Measurements from ENCODE around the gene SRP68. TPM values are rescaled to one million over a fixed set of nuclear protein-coding genes. Genes with fewer than 3 reads are reported as not detected.

The SRP68 gene
- total and polyA plus RNA-seq, 4 donors, result 30.8 to 68.9 (median 57.0) TPM

- Histone ChIP-seq H3K36me3 (ENCODE audit: control insufficient read depth in 4 of 4, insufficient read depth in 4 of 4, low read length in 4 of 4) (peaks cover 17 to 33% (median 28%) of the 10 kb centered on the region in 4 donors), H3K9ac (ENCODE audit: insufficient read depth in 1 of 2, low read length in 2 of 2) (no peak overlapping the region), H3K4me1 (ENCODE audit: control insufficient read depth in 5 of 5, insufficient read depth in 5 of 5, low read length in 5 of 5) (peaks cover 0 to 9% (median 0%) of the 10 kb centered on the region in 5 donors), H3K4me3 (no peak overlapping the region), H3K27me3 (ENCODE audit: control insufficient read depth in 3 of 3, insufficient read depth in 3 of 3, low read length in 2 of 3) (no peaks in the 10 kb centered on the region), H3K9me3 (ENCODE audit: control insufficient read depth in 4 of 4, insufficient read depth in 3 of 4, low read length in 3 of 4) (no peaks in the 10 kb centered on the region), H3K27ac (ENCODE audit: low read depth in 1 of 2, low read length in 1 of 2) (no peak overlapping the region)
- no peak for DNase-seq
- WGBS, 2 donors, result 63 to 76% methylated on average over 22 of the region's 22 CpGs
- TF ChIP-seq CTCF (IDR thresholded peaks at IDR 0.05; ENCODE audit: control extremely low read depth, extremely low read depth), result no peak
- ATAC-seq (ENCODE audit: insufficient read depth, low FRiP score), result no peak
These were observed 35.6 kb downstream of the SRP68 start for GRCh38 chr17:76036497-76037261.

- TF ChIP-seq CTCF (IDR thresholded peaks at IDR 0.05; ENCODE audit: control extremely low read depth, extremely low read depth), result no peak
- Histone ChIP-seq H3K4me1 (ENCODE audit: control insufficient read depth in 5 of 5, insufficient read depth in 5 of 5, low read length in 5 of 5) (peaks cover 0 to 11% (median 0%) of the 10 kb centered on the region in 5 donors), H3K27me3 (ENCODE audit: control insufficient read depth in 3 of 3, insufficient read depth in 3 of 3, low read length in 2 of 3) (no peaks in the 10 kb centered on the region), H3K36me3 (ENCODE audit: control insufficient read depth in 4 of 4, insufficient read depth in 4 of 4, low read length in 4 of 4) (peaks cover 5 to 16% (median 11%) of the 10 kb centered on the region in 4 donors), H3K4me3 (no peak overlapping the region), H3K9me3 (ENCODE audit: control insufficient read depth in 4 of 4, insufficient read depth in 3 of 4, low read length in 3 of 4) (no peaks in the 10 kb centered on the region), H3K27ac (ENCODE audit: low read depth in 1 of 2, low read length in 1 of 2) (no peak overlapping the region), H3K9ac (ENCODE audit: insufficient read depth in 1 of 2, low read length in 2 of 2) (no peak overlapping the region)
- WGBS, 2 donors, result 93 to 94% methylated on average over 13 of the region's 13 CpGs
- ATAC-seq (ENCODE audit: insufficient read depth, low FRiP score) (no peak), DNase-seq (no peak)
These were observed 37.6 kb downstream of the SRP68 start for GRCh38 chr17:76034428-76035350.

GRCh38 chr17:76033139-76033538 lies 39.2 kb downstream of the SRP68 start:
- 95 to 97% methylated on average over 6 of the region's 6 CpGs for WGBS, 2 donors
- no peak overlapping the region for H3K27ac ChIP-seq (ENCODE audit: low read depth in 1 of 2, low read length in 1 of 2)
- H3K9me3 ChIP-seq (ENCODE audit: control insufficient read depth in 4 of 4, insufficient read depth in 3 of 4, low read length in 3 of 4), result no peaks in the 10 kb centered on the region
- H3K36me3 ChIP-seq (ENCODE audit: control insufficient read depth in 4 of 4, insufficient read depth in 4 of 4, low read length in 4 of 4), result peaks cover 0 to 3% (median under 1%) of the 10 kb centered on the region in 4 donors
- TF ChIP-seq CTCF (IDR thresholded peaks at IDR 0.05; ENCODE audit: control extremely low read depth, extremely low read depth), result no peak
- H3K4me1 ChIP-seq (ENCODE audit: control insufficient read depth in 5 of 5, insufficient read depth in 5 of 5, low read length in 5 of 5), result peaks cover 0 to 15% (median 0%) of the 10 kb centered on the region in 5 donors
- H3K27me3 ChIP-seq (ENCODE audit: control insufficient read depth in 3 of 3, insufficient read depth in 3 of 3, low read length in 2 of 3), result no peaks in the 10 kb centered on the region
- DNase-seq (no peak), ATAC-seq (ENCODE audit: insufficient read depth, low FRiP score) (no peak)
- no peak overlapping the region for H3K4me3 ChIP-seq
- H3K9ac ChIP-seq (ENCODE audit: insufficient read depth in 1 of 2, low read length in 2 of 2), result no peak overlapping the region

Measured in lung (tissue), 12 donors.